Measurements from ENCODE around the gene ATP12A.

Gene ATP12A

DNA sequence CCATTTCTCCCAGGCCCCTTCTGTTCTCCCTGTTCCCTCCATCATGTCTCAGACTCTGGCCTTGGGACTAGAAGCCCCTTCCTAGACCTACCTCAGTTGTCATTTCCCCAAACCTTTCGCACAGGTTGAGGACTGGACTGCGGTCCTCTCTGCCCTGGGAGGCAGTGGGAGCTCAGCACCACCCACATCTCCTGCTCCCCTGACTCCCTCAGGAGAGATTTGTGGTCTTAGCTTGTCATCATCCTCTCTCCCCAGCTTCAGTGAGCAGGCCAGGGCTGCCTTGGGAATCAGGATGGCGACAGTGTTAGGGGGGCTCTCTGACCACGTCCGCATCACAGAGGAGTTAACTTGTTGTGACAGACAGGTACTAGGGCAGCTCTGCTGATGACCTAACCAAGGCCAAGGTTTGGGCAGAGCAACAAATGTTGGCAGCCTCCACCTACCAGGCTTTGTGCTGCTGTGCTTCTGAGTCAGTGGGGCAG is 58.2 kb downstream of the ATP12A start:
- no peak for DNase-seq

DNA sequence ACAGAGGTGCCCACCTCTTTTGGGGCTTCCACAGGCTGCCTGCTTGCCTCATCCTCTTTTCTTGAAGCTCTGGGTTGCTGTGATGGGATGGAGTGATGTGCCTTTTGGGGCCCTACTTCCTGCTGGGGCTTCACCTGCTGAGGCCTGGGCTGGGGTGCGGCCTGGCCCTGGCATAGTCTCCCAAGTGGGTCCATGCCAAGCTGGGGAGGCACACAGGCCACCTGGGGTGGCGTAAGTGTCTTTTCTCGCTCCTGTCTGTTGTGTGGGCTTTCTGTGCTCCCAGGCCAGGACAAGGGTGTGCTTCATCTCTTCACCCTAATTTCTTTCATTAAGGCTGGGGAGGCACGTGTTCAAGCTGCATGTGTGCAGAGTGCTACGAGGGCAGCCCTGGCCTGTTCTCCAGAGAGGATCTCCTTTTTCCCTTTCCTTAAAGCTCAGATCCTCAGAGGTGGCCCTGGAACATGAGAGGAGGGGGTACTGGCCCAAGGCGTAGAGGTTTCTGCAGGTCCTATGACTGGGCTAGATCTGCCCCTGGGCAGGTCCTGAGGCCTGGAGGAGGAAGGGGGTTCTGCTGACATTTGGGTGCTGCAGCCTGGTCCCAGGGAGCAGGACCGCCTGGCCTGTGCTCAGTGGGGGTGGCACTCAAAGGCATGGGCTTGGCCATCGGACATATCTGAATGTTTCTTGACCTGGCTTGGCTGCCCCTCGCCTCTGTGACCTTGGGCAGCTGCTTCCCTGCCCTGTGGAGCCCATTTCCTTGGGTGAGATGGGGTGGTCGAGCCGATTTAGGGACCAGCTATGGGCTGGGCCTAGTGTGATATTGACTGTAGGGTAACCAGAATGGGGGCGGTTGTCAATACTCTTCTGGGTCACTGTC is 60.0 kb downstream of the ATP12A start:
- no peak for DNase-seq

DNA sequence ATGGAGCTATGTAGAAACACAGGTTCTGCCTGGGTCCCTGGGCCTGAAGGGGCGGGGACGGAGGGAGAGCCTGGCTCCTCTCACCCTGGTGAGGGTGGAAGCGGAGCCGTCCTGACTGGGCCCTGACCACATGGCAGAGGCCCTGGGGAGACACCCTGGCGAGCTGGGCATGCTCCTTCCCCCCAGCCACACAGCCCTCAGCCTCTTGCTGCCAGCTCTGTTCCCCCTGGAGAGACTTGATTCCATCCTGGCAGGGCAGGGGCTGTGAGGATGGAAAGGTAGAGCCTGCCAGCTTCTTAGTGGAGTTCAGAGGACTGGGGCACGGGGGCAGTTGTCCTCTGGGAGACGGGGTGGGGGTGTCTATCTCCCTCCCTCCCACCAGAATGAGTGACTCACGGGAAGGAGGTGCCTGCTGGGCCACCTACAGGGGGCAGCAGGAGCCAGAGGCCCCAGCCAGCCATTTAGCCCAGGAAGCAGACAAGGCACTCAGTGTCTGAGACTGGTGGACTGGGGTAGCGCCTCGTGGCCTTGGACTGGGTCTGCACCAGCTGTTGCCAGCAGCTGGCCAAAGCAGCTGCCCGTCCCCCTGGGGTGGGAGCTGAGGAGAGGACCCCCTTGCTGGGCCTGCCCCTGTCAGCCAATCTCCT is 60.9 kb downstream of the ATP12A start:
- DNase-seq, result no peak

DNA sequence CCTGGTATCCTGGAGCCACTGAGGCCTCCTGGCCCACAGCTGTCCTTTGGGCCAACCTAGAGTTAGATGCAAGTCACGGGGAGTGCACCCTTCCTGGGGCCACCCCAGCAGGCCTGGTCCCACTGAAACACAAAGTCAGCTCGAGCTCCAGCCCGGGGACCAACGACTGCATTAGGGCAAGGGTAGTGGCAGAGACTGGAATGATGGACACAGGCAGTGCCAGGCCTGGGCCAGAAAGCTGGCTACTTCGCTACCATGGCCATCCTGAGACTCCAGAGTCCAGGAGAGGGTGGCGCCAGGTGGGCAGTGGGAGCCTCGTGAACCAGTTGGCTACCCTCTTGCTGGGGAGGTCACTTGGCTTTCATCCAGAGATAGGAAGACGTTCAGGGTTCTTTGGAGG is 61.6 kb downstream of the ATP12A start:
- DNase-seq, result no peak

DNA sequence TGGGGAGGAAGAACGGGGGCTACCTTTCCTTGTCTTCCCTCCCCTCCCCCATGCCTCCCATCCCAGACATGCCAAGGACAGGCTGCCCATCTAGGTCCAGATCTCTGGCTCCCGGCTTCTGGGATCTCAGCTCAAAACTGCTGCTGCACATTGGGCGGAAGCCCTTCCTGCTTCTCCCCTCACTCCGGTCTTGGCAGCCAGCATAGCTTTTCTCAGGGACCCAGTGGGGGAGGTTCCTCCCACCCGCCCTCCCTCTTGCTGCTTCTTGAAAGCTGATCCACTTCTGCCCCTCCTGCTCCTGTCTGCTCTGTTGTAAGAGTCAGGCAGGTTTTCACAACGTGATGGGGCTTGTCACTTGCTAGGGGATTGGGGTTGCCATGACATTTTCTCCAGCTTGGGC is 62.1 kb downstream of the ATP12A start:
- DNase-seq, result no peak

DNA sequence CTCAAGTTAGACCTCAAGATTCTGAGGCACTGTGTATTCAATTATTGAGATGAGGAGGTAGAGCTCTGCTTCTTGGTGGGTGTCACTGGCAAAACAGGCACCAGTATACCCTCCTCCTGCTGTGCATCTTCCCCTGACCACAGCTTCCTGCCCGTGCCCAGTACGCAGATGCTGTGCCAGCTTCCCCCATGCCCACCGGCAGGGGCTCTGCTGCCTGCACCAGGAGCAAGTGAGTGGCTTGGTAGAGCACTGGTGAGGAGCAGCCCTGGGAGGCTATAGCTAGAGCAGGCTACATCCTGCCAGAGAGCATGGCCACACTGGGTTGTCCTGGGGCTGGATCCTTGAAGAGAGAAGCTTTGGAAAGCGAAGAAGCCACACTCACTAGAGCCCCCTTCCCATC is 62.8 kb downstream of the ATP12A start:
- no peak for DNase-seq

DNA sequence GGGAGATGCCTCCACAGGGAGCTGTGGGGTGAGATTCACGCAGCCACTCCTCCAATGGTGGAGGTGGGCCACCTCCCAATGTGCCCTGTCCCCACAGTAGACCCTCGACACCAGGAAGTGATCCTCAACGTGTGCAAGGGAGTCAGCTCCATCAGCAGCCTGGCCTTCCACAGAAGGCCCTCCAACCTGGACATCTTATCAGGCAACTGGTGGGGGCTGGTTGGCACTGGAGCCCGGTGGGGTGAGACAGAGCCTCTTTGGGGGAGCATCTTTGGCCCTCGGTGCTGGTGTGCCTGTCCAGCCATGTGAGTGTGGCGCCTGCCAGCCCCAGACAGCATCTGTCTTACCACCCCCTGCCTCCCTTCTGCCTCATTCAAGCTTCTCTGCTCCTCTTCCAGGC is 64.0 kb downstream of the ATP12A start:
- no peak for DNase-seq

DNA sequence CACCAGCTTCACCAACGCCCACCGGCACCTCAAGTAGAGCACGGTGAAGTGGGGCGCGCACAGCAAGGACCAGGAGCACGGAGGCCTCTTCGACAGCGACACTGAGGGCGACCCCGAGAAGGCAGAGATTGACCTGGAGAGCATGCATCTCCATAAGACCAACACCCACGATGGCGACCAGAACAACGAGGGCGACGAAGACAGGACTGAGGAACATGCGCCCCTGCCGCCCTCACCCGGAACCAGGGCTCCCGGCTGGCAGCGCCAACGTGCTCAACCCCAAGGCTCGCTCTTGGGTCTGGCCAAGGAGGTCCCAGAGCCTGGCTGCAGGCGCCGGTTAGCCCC is 65.3 kb downstream of the ATP12A start:
- no peak for DNase-seq

DNA sequence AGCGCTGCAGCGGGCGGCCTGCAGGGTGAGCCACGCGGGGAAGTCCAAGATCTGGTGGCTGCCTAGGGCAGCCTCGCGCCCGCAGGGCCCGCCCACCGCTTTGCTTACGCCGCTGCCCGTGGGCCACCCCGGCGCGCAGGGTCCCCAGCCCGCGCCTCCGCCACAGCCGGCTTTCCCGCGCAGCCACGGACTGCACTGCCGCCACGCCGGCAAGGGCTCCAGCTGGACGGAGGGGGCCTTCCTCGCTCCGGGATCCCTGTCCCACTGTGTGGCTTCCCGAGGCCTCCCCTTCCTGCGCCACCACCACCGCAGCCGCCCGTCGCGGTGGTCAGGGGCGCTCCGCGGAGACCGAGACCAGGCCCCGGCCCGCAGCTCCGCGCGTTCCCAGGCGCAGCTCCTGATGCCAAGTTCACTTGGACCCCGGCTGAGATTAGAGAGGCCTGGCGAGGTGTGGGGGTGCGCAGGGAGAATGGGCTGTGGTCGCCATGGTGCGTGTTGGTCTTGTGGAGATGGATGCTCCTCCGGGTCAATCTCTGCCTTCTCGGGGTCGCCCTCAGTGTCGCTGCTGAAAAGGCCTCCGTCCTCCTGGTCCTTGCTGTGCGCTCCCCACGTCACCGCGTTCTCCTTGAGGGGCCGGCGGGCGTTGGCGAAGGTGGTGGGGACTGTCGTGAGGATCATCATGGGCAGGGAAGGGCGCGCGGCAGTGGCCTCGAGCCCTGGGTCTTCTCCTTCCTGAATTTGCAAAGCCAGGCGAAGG is 65.8 kb downstream of the ATP12A start:
- no peak for DNase-seq

DNA sequence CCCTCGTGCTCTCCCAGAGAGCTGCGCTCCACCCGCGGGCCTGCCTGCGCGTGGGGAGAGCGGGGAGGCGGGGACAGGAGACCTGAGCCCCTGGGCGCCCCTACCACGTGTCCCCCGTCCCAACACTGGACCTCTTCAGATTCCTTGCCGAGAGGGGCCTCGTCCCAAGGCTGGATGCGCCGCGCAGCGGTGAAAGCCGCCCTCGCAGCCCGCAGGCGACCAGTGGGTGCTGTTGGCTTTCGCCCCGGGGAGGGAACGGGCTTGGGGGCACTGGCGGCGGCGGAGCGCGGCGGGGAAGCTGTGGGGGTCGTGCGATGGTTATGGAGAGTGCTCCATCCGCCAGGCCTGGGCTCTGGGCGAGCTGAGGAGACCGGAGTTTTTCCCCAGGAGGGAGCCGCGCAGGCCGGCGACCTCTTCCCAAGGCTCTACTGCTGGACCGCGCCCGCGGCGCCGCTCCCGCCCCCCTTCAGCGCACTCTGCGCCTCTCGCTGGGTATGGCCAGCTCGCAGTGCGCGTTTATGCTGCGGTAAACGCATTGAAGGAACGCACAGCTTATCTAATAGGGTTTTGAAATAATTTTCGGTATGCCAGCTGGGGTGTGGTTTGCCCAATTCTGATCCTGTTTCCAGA is 66.5 kb downstream of the ATP12A start:
- DNase-seq, result no peak

DNA sequence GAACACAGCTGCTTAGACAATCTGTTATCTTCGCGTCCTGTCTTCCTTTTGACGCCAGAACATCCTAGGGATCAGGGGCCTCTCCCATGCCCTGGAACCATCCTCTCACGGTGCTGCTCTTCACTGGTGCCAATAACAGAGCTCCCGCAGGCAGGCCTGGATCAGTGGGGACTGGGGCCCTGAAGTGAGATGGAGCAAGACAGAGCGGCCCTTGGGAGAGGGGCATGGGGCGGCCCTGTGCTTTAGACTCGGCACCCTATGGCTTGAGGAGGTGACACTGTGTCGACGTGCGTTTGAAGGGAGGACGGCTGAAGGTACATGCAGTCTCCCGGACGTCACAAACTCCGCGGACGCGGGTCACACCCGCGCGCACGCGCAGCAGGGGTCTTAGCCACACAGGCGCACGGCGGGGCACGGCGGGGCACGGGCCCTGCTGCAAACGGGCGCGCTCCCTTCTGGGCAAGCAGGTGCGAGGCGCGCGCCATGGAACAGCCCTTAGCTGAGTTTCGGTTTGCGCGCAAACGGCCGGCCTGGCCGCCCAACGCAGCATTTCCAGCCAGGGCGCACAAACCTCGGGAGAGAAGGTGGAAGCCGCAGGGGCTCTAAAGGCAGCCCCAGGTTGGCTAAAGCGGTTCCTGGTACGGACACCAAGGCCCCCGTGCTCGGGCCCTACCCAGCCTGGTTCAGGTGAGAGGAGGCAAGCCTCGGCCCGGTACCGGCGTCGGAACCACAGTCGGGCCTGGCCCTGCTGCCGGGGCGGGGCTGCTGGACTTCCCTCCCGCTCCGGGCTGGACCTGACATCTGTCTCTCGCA is 67.2 kb downstream of the ATP12A start:
- no peak for DNase-seq

DNA sequence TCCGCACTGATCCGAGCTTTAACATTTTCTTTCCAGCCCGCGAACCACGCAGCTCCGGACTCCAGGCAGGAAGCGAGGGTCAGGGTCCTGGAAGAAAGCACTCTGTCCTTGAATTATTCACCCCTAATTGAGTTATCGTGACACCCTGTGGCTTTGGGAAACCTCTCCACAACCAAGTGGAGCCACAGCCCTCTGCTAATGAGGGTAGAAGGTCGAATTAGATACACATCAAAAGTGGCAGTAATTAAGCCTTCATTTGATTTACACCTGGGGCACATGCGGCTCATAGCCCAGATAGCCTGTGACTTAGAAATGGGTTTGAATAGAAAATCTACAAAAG is 67.8 kb downstream of the ATP12A start:
- DNase-seq, result no peak

DNA sequence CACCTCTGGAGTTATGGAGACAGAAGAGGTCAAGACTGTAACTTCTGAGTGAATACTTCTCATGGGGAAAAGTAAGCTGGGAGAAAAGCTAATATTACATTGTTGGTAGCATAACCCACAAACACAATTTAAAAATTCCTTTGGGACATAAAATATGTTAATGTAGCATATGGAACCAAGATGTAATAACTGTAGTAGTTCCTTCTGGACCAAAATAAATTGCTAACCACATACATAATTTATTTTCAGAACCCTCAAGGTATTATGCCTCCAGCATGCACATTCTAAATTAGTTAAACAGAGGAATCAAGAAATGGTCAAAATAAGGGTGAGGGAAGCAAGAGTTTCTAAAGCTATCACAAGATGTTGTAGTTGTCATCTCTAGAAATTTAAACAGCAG is 79.0 kb downstream of the ATP12A start:
- DNase-seq, result no peak

Measured in T-helper 9 cell (primary cell).